CD4-positive, alpha-beta T cell (primary cell): ENCODE measurements around the gene TBPL1. TPM values are rescaled to one million over a fixed set of nuclear protein-coding genes. Genes with fewer than 3 reads are reported as not detected.

Source experiments
- ATAC-seq: fragments of 200-7000 bp; cut with Tn5 transposase; one replicate; pipeline ENCODE4 v1.10.0; 2022; ENCODE audit warnings: mild to moderate bottlenecking; ENCODE audit not compliant: poor library complexity
- CTCF ChIA-PET: fragments of 350-600 bp; sonication (Branson Sonifier 250); formaldehyde crosslinking; loops from one replicate; lab custom pipeline; 2021; ENCODE audit warnings: antibody characterized with exemption, inconsistent platforms; lab: Charles Lee
- POLR2A ChIA-PET: fragments of 350-600 bp; sonication (Branson Sonifier 250); formaldehyde crosslinking; loops from one replicate; lab custom pipeline; 2021; ENCODE audit warnings: antibody characterized with exemption, inconsistent platforms; lab: Charles Lee
- DNase-seq, 14 experiments: peaks; one replicate each; pipeline ENCODE4 v3.0.0-alpha.2; 2013 to 2020; ENCODE audit warnings: mixed read lengths in 2 of 14
- H3K27ac ChIP-seq, 2 donors: one replicate each; pipeline versions ENCODE4 v1.5.1 to v1.7.0; 2013; ENCODE audit warnings: low read length in 2 of 2, low read depth in 1 of 2, mild to moderate bottlenecking in 1 of 2
- H3K27me3 ChIP-seq, 2 experiments: 1 replicate in 1 of 2; 2 replicates in 1 of 2; pipeline versions ENCODE4 v1.6.1 to v1.7.0; 2013; ENCODE audit warnings: low read length in 2 of 2, control low read depth in 1 of 2, mild to moderate bottlenecking in 1 of 2, moderate library complexity in 1 of 2; ENCODE audit not compliant: insufficient read depth in 2 of 2, control insufficient read depth in 1 of 2
- H3K36me3 ChIP-seq: one replicate; pipeline ENCODE4 v1.6.1; 2013; ENCODE audit warnings: low read length, control low read depth; ENCODE audit not compliant: insufficient read depth
- H3K4me1 ChIP-seq: one replicate; pipeline ENCODE4 v1.6.1; 2013; ENCODE audit warnings: low read length, control low read depth; ENCODE audit not compliant: insufficient read depth
- H3K4me3 ChIP-seq: one replicate; pipeline ENCODE4 v1.5.1; 2013; ENCODE audit warnings: mild to moderate bottlenecking, low read length, moderate library complexity
- H3K9me3 ChIP-seq, 2 experiments: 1 replicate in 1 of 2; 2 replicates in 1 of 2; pipeline versions ENCODE4 v1.6.1 to v1.7.0; 2013; ENCODE audit warnings: low read length in 2 of 2, mild to moderate bottlenecking in 2 of 2, control low read depth in 1 of 2, moderate library complexity in 1 of 2; ENCODE audit not compliant: control insufficient read depth in 1 of 2, insufficient read depth in 1 of 2
- H3K27ac Mint-ChIP-seq: one replicate; pipeline ENCODE4 v1.8.0; 2020; ENCODE audit warnings: mixed read lengths
- H3K27me3 Mint-ChIP-seq: one replicate; pipeline ENCODE4 v1.8.0; 2021; ENCODE audit warnings: mixed read lengths
- H3K36me3 Mint-ChIP-seq: one replicate; pipeline ENCODE4 v1.8.0; 2021; ENCODE audit warnings: low read depth, mixed read lengths
- H3K4me1 Mint-ChIP-seq: one replicate; pipeline ENCODE4 v1.8.0; 2021; ENCODE audit warnings: low read depth, mixed read lengths
- H3K4me3 Mint-ChIP-seq: one replicate; pipeline ENCODE4 v1.8.0; 2020; ENCODE audit warnings: mild to moderate bottlenecking, mixed read lengths
- H3K9me3 Mint-ChIP-seq: one replicate; pipeline ENCODE4 v1.8.0; 2020; ENCODE audit warnings: mixed read lengths
- CTCF ChIP-seq: fragments of 200-600 bp; IDR thresholded peaks from one replicate; pipeline ENCODE4 v1.8.0; 2022; ENCODE audit warnings: antibody characterized with exemption, mild to moderate bottlenecking
- intact Hi-C, 2 experiments: fragments of 100-400 bp; cut with DNase I in 1 of 2; cut with micrococcal nuclease in 1 of 2; formaldehyde crosslinking; loops; one replicate each; pipeline versions ENCODE4 v1.15.1 to v1.9.0; 2023 to 2025; cut with DNase I, micrococcal nuclease
- total RNA-seq, 174 experiments: library from RNA in 2 of 174; stranded (reverse) in 2 of 174; gene quantifications; one replicate each; pipeline ENCODE4 v1.2.3 and lab custom pipeline; 2021 to 2026

Gene TBPL1
- total RNA-seq, 2 experiments from 2014 or later = 34.7 to 37.3 TPM

- no peak overlapping the region for H3K27ac ChIP-seq
- ChIA-PET POLR2A (no interaction called here), CTCF (interaction anchor here (1.2 kb wide), 1 partner anchor 17 kb away, joined by 4 read pairs; no protein-coding TSS in a partner anchor)
- no peak for TF ChIP-seq CTCF
- DNase-seq = no peak
- no peaks in the 10 kb centered on the region for H3K27me3 ChIP-seq
- H3K27me3 Mint-ChIP-seq = peaks cover 10% of the 10 kb centered on the region
- H3K4me3 Mint-ChIP-seq = no peak overlapping the region
- H3K36me3 Mint-ChIP-seq = no peaks in the 10 kb centered on the region
- no peaks in the 10 kb centered on the region for H3K4me1 Mint-ChIP-seq
- H3K9me3 Mint-ChIP-seq = no peaks in the 10 kb centered on the region
- H3K9me3 ChIP-seq = no peaks in the 10 kb centered on the region
- intact Hi-C loops = no loop called here
- no peak overlapping the region for H3K27ac Mint-ChIP-seq
- no peak overlapping the region for H3K4me3 ChIP-seq
- ATAC-seq = no peak
- H3K36me3 ChIP-seq = no peaks in the 10 kb centered on the region
- no peaks in the 10 kb centered on the region for H3K4me1 ChIP-seq
These were observed 62.9 kb downstream of the TBPL1 start for GRCh38 chr6:134015719-134016557.

DNA sequence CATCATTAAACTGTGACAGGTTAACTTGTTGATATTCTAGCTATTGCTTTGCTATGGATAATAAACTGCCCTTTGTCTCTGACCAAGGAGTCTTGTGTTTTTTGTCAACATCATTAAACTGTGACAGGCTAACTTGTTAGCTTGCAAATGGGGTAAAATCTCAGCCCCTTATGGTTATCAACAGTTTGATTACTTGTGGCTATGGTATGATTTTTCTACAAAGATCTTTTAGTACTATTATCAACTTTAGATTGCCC is 63.5 kb downstream of the TBPL1 start:
- Mint-ChIP-seq H3K36me3 (no peaks in the 10 kb centered on the region), H3K27ac (no peak overlapping the region), H3K9me3 (no peaks in the 10 kb centered on the region), H3K4me1 (no peaks in the 10 kb centered on the region), H3K27me3 (peaks cover 10% of the 10 kb centered on the region), H3K4me3 (no peak overlapping the region)
- TF ChIP-seq CTCF = no peak
- no peak overlapping the region for H3K4me3 ChIP-seq
- DNase-seq = no peak
- no peaks in the 10 kb centered on the region for H3K9me3 ChIP-seq
- ChIA-PET POLR2A (no interaction called here), CTCF (interaction anchor here (0.6 kb wide), 1 partner anchor 55 kb away, joined by 3 read pairs; no protein-coding TSS in a partner anchor)
- H3K36me3 ChIP-seq = no peaks in the 10 kb centered on the region
- intact Hi-C loops = no loop called here
- no peak for ATAC-seq
- H3K27me3 ChIP-seq = no peaks in the 10 kb centered on the region
- no peak overlapping the region for H3K27ac ChIP-seq
- H3K4me1 ChIP-seq = no peaks in the 10 kb centered on the region

DNA sequence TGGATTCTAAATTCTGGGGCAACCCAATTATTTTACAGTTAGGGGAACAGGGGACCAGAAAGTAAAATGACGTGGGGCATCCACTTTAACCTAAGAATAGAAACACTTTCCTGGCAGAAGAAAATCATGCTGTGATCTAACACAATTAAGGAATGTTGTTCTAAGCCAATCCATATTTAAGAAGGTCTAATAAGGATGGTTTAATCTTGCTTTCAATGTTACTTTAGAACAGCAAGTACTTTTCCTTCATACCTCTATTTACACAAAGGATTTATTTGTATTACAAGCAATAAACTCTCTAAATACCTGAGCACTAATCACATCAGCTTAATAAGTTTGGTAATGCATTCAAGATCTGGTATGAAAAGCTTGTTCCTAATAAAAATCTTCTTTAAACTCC is 67.0 kb downstream of the TBPL1 start:
- Histone ChIP-seq H3K4me3 (no peak overlapping the region), H3K36me3 (no peaks in the 10 kb centered on the region), H3K27me3 (no peaks in the 10 kb centered on the region), H3K27ac (no peak overlapping the region), H3K9me3 (no peaks in the 10 kb centered on the region), H3K4me1 (no peaks in the 10 kb centered on the region)
- no peak overlapping the region for H3K27ac Mint-ChIP-seq
- no peak for ATAC-seq
- H3K27me3 Mint-ChIP-seq = no peaks in the 10 kb centered on the region
- no peak overlapping the region for H3K4me3 Mint-ChIP-seq
- TF ChIP-seq CTCF = no peak
- no peaks in the 10 kb centered on the region for H3K4me1 Mint-ChIP-seq
- ChIA-PET POLR2A (no interaction called here), CTCF (no interaction called here)
- H3K9me3 Mint-ChIP-seq = no peaks in the 10 kb centered on the region
- intact Hi-C loops = no loop called here
- no peak for DNase-seq
- H3K36me3 Mint-ChIP-seq = no peaks in the 10 kb centered on the region
